ENCODE data around the gene WDR49.

WDR49 gene

DNA sequence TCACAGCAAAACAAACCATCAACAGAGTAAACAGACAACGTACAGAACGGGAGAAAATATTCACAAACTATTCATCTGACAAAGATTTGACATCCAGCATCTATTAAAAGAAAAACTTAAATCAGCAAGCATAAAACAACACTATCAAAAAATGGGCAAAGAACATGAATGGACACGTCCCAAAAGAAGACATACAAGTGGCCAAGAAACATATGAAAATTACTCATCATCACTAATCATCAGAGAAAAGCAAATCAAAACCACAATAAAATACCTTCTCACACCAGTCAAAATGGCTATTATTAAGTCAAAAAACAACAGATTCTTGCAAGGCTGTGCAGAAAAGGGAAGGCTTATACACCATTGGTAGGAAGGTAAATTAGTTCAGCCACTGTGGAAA, 166.2 kb downstream of the WDR49 start:
- DNase-seq (ENCODE audit: low read depth): no peak

- DNase-seq (ENCODE audit: low read depth): no peak
These were observed 169.2 kb downstream of the WDR49 start for GRCh38 chr3:167484551-167484950.

GRCh38 chr3:167483708-167484475, 169.8 kb downstream of the WDR49 start:
- no peak for DNase-seq (ENCODE audit: low read depth)

DNA sequence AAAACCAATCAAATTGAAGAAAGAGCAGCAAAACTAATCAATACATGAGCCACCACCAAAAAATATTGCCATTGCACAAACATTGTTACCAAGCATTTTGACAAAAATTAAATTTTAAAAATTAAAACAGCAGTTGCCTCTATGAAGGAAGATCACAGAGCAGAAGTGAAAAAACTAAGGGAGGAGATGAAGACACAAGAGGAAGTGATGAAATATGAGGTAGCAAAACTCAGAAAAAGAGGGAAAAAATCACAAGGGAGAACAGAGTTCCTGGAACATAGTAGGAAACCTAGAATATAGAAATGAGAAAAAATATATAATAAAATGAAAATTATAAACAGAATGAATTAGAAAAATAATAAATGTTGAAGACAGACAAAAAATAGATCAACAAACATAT, 172.6 kb downstream of the WDR49 start:
- no peak for DNase-seq (ENCODE audit: low read depth)

- DNase-seq (ENCODE audit: low read depth): no peak
These were observed 173.0 kb downstream of the WDR49 start for GRCh38 chr3:167480748-167481147.

GRCh38 chr3:167473863-167474262, 179.9 kb downstream of the WDR49 start, which contains the start of gene SERPINI2:
TSS of gene SERPINI2 (minus strand) at chr3:167474042. CDS start at chr3:167471834, 2,208 bp downstream.
- DNase-seq (ENCODE audit: low read depth): no peak

DNA sequence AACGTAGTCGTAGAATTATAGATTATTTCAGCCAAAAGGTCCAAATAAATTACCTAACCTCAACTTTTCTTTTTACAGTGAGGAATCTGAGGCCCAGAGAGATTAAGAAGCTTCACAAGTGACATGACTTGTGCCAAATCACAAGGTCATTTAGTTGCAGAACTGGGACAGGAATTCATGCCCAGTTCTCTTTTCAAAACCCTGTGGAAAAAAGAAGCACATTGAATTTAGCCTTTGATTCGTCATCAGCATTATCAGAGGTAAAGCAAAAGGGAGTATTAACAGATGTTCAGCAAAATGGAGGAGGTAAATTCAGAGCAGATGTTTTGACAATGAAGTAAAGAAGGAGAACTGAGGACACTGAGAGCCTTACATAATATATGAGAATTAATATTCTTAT, 184.4 kb downstream of the WDR49 start:
- DNase-seq (ENCODE audit: low read depth): no peak

DNA sequence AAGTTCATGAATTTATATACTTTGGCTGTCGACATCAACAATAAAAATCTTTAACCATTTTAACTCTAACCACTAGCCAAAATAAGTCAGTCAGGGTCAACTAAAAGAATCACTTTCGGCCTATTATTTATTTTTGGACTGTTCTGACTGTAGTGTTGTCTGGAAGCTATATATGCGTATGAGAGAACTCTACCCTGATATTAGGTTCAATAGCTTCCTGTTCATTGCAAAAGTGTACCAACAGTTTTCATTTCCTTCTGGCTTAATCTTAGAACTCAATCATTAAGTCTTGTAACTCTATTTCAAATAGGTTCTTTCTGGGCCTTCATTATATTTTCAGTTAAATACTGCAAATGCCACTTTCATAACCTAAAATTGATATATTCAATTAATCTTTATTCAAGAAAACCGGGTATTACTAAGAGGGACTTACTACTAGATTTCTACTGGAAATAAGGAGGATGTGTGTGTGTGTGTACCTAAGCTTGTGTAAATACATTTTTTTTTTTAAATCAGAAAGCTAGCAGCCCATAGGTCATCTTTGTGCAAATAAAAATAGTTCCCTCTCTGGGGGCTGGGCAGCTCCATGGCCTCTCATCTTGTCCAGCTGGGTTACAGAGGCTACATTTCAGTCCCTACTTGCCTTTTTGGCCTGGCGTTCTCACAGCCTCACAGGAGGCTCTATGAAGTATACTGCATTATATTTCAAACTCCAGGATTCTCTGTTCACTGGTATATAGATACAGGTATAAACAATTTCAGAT, 185.7 kb downstream of the WDR49 start:
- DNase-seq (ENCODE audit: low read depth): no peak

- no peak for DNase-seq (ENCODE audit: low read depth)
These were observed 186.8 kb downstream of the WDR49 start for GRCh38 chr3:167466966-167467365.

- DNase-seq (ENCODE audit: low read depth): no peak
These were observed 197.5 kb downstream of the WDR49 start for GRCh38 chr3:167456157-167456799.

- DNase-seq (ENCODE audit: low read depth): no peak
These were observed 199.9 kb downstream of the WDR49 start for GRCh38 chr3:167453815-167454214.

DNA sequence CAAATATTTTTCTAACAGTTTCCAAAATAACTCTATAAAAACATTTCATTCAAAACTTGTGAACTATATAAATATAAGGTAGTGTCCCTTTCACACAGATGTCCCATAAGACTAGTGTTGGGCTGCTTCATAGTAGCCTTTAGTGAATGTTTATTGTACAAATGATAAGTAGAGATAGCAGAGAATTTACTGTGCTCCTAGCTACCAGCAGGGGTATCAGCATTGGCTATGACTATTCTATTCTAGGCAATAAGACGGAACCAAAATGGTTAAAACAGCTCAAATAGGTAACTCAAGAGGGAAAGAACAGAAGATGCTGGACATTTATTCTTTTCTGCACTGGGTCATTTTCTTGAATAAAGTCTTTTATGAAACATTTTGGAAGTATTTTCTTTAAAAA, 202.5 kb downstream of the WDR49 start:
- no peak for DNase-seq (ENCODE audit: low read depth)

DNA sequence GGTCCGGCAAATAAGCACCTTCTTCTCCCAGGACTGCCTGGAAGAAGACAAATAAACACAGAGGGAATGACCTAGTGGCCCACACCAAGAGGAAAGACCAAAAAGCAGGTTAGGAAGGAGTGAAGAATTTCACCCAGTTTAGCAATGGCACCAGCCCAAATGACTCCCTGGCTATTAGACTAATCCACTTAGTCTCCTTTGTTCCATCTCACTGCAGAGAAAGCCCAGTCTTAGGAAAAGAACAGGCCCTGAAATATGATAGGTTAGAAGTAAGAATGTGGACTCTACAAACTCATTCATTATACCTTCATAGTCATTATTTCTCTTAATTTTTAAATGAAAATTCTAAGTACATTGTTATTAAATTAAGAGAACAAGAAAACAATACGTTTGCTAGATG, 203.1 kb downstream of the WDR49 start:
- DNase-seq (ENCODE audit: low read depth): no peak

GRCh38 chr3:167450195-167450594, 203.5 kb downstream of the WDR49 start:
- no peak for DNase-seq (ENCODE audit: low read depth)

DNA sequence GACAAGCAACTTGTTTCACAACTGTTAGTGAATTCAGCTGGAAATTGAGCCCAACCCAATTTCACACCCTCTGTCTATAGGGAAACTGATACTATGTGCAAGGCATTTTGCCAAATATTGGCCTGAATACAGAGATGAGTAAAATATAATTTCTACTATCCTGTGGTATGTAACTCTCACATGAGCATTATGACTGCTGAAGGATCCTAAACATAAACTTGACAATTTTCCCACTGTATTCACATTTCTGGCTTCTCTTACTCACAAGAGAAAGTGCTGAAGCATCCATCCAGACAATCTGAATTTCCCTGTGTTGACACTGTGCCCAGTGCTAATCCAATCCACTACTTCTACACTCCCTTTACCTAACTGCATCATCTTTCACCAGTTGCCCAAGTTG, 208.3 kb downstream of the WDR49 start:
- DNase-seq (ENCODE audit: low read depth): no peak

GRCh38 chr3:167441256-167441655, 212.5 kb downstream of the WDR49 start:
- DNase-seq (ENCODE audit: low read depth): no peak

- no peak for DNase-seq (ENCODE audit: low read depth)
These were observed 216.2 kb downstream of the WDR49 start for GRCh38 chr3:167437428-167438139.
